Activated CD4-positive, CD25-positive, alpha-beta regulatory T cell (primary cell): ENCODE results near the gene KNDC1.
"Not testable (repeated sequence)": the region's sequence is repeated elsewhere in the genome, so short reads cannot be mapped to it uniquely, and the experiment has no call there.

Source experiments
- DNase-seq, 4 experiments: peaks; one replicate each; lab custom pipeline; 2025; lab: John Stamatoyannopoulos, UW

Gene KNDC1

GRCh38 chr10:133221756-133222155 is 61.7 kb downstream of the KNDC1 start:
- not testable (repeated sequence) for DNase-seq

- no peak for DNase-seq
Measured at GRCh38 chr10:133224076-133224475, 64.1 kb downstream of the KNDC1 start.

- no peak for DNase-seq
Measured at GRCh38 chr10:133224756-133225372, 64.8 kb downstream of the KNDC1 start.

GRCh38 chr10:133225707-133226191 is 65.7 kb downstream of the KNDC1 start:
- no peak for DNase-seq

- no peak for DNase-seq
Measured at GRCh38 chr10:133226251-133226808, 66.3 kb downstream of the KNDC1 start.

- DNase-seq = no peak
Measured at GRCh38 chr10:133227256-133227655, 67.2 kb downstream of the KNDC1 start.

GRCh38 chr10:133229265-133230043 is 69.4 kb downstream of the KNDC1 start:
- DNase-seq = no peak

GRCh38 chr10:133230044-133230361 is 70.0 kb downstream of the KNDC1 start, which contains the start of gene UTF1:
Gene UTF1 (plus strand): TSS chr10:133230217. CDS start chr10:133230289, 72 bp downstream.
- DNase-seq = no peak

GRCh38 chr10:133230387-133231195 is 70.6 kb downstream of the KNDC1 start:
- no peak for DNase-seq

GRCh38 chr10:133231244-133231945 is 71.4 kb downstream of the KNDC1 start:
- no peak for DNase-seq

- no peak for DNase-seq
Measured at GRCh38 chr10:133231946-133232574, 72.0 kb downstream of the KNDC1 start.

GRCh38 chr10:133234796-133235195 is 74.8 kb downstream of the KNDC1 start:
- not testable (repeated sequence) for DNase-seq

GRCh38 chr10:133235265-133235855 is 75.3 kb downstream of the KNDC1 start:
- no peak for DNase-seq

GRCh38 chr10:133235932-133236331 is 75.9 kb downstream of the KNDC1 start:
- DNase-seq = no peak

- DNase-seq = no peak
Measured at GRCh38 chr10:133236401-133237240, 76.6 kb downstream of the KNDC1 start.

GRCh38 chr10:133237241-133237587 is 77.2 kb downstream of the KNDC1 start:
- no peak for DNase-seq

GRCh38 chr10:133237588-133238465 is 77.8 kb downstream of the KNDC1 start, which contains the start of gene VENTX:
Gene VENTX (plus strand): TSS chr10:133237855. CDS start chr10:133237915, 60 bp downstream.
- no peak for DNase-seq

GRCh38 chr10:133238466-133238804 is 78.4 kb downstream of the KNDC1 start:
- DNase-seq = no peak

GRCh38 chr10:133239990-133240389 is 80.0 kb downstream of the KNDC1 start:
- DNase-seq = no peak
